Naive thymus-derived CD4-positive, alpha-beta T cell (primary cell): Measurements from ENCODE around the gene ANKRD55. TPM values are rescaled to one million over a fixed set of nuclear protein-coding genes. Genes with fewer than 3 reads are reported as not detected.

ENCODE experiments used
- ATAC-seq: fragments of 150-1000 bp; cut with Tn5 transposase; 2 replicates; pipeline ENCODE4 v1.10.0; 2021; ENCODE audit warnings: mild to moderate bottlenecking, moderate library complexity
- CTCF ChIA-PET: fragments of 350-600 bp; sonication (Branson Sonifier 250); formaldehyde crosslinking; loops from one replicate; lab custom pipeline; 2021; ENCODE audit warnings: antibody characterized with exemption; lab: Charles Lee
- POLR2A ChIA-PET: fragments of 350-600 bp; sonication (Branson Sonifier 250); formaldehyde crosslinking; loops from one replicate; lab custom pipeline; 2021; ENCODE audit warnings: antibody characterized with exemption, inconsistent platforms; lab: Charles Lee
- DNase-seq, 9 donors: peaks; one replicate each; pipeline versions ENCODE4 v3.0.0 to v3.0.0-alpha.2; 2020 to 2022; ENCODE audit warnings: mixed read lengths in 1 of 9
- H3K27ac ChIP-seq: one replicate; pipeline ENCODE4 v1.7.0; 2013; ENCODE audit warnings: mild to moderate bottlenecking, low read depth, low read length, moderate library complexity
- H3K27me3 ChIP-seq, 2 donors: one replicate each; pipeline ENCODE4 v1.7.0; 2013; ENCODE audit warnings: low read length in 2 of 2, mild to moderate bottlenecking in 2 of 2, moderate library complexity in 2 of 2; ENCODE audit not compliant: control insufficient read depth in 2 of 2, insufficient read depth in 2 of 2
- H3K36me3 ChIP-seq, 3 experiments: 1 replicate in 2 of 3; 2 replicates in 1 of 3; pipeline ENCODE4 v1.7.0; 2013; ENCODE audit warnings: low read length in 3 of 3, mild to moderate bottlenecking in 3 of 3, moderate library complexity in 1 of 3; ENCODE audit not compliant: insufficient read depth in 3 of 3, control insufficient read depth in 2 of 3
- H3K4me1 ChIP-seq, 2 donors: one replicate each; pipeline ENCODE4 v1.7.0; 2013; ENCODE audit warnings: low read length in 2 of 2, mild to moderate bottlenecking in 2 of 2, moderate library complexity in 1 of 2; ENCODE audit not compliant: control insufficient read depth in 2 of 2, insufficient read depth in 2 of 2
- H3K4me3 ChIP-seq: 2 replicates; pipeline ENCODE4 v1.7.0; 2013; ENCODE audit warnings: mild to moderate bottlenecking, low read length
- H3K9me3 ChIP-seq, 3 experiments: 1 replicate in 2 of 3; 2 replicates in 1 of 3; pipeline ENCODE4 v1.7.0; 2013; ENCODE audit warnings: low read length in 3 of 3; ENCODE audit not compliant: control insufficient read depth in 2 of 3
- H3K27ac Mint-ChIP-seq, 9 donors: one replicate each; pipeline ENCODE4 v1.8.0; 2020 to 2022; ENCODE audit warnings: mixed read lengths in 9 of 9, mild to moderate bottlenecking in 8 of 9, moderate library complexity in 5 of 9, inconsistent platforms in 2 of 9
- H3K27me3 Mint-ChIP-seq, 5 donors: one replicate each; pipeline ENCODE4 v1.8.0; 2021 to 2022; ENCODE audit warnings: mixed read lengths in 5 of 5, mild to moderate bottlenecking in 1 of 5
- H3K36me3 Mint-ChIP-seq, 5 donors: one replicate each; pipeline ENCODE4 v1.8.0; 2020 to 2022; ENCODE audit warnings: mixed read lengths in 5 of 5, mild to moderate bottlenecking in 3 of 5, inconsistent platforms in 1 of 5
- H3K4me1 Mint-ChIP-seq, 7 donors: one replicate each; pipeline ENCODE4 v1.8.0; 2020 to 2022; ENCODE audit warnings: mixed read lengths in 7 of 7, mild to moderate bottlenecking in 3 of 7, inconsistent platforms in 1 of 7
- H3K4me3 Mint-ChIP-seq, 10 donors: one replicate each; pipeline ENCODE4 v1.8.0; 2020 to 2022; ENCODE audit warnings: mild to moderate bottlenecking in 10 of 10, mixed read lengths in 10 of 10, moderate library complexity in 6 of 10, inconsistent platforms in 2 of 10
- H3K9me3 Mint-ChIP-seq, 11 donors: one replicate each; pipeline ENCODE4 v1.8.0; 2020 to 2022; ENCODE audit warnings: mixed read lengths in 11 of 11, mild to moderate bottlenecking in 4 of 11, inconsistent platforms in 1 of 11, moderate library complexity in 1 of 11
- intact Hi-C, 2 donors: fragments of 100-400 bp; cut with micrococcal nuclease; formaldehyde crosslinking; loops; one replicate each; pipeline ENCODE4 v1.15.1; 2023
- polyA plus RNA-seq, 2 donors: library from polyadenylated mRNA; unstranded; fragments of 300-500 nt; fragmentation: Illumina TruSeq; gene quantifications; one replicate each; pipeline ENCODE4 v1.2.3, GENCODE V29; 2021
- total RNA-seq, 6 experiments: library from RNA in 5 of 6; stranded (reverse) in 5 of 6; gene quantifications; 1 replicate in 5 of 6; 2 replicates in 1 of 6; pipeline ENCODE4 v1.2.3 and lab custom pipeline; 2021 to 2026

Gene ANKRD55
- total and polyA plus RNA-seq, 7 experiments from 2014 or later = 7.1 to 89.7 (median 24.4) TPM

GRCh38 chr5:56147659-56148230, 85.4 kb downstream of the ANKRD55 start:
- ATAC-seq = no peak
- peak overlapping the region; percentile 4 to 72 (median 60) for H3K4me3 Mint-ChIP-seq
- POLR2A ChIA-PET = interaction anchor here (0.6 to 5.8 kb wide), 30 partner anchors 8 to 211 kb away, joined by 3 to 80 read pairs (median 5); partner anchors contain the start of gene IL6ST

GRCh38 chr5:56147106-56147505, 86.0 kb downstream of the ANKRD55 start:
- ATAC-seq = no peak
- CTCF ChIA-PET = interaction anchor here (0.6 to 1.8 kb wide), 4 partner anchors 9 to 164 kb away, joined by 4 to 11 read pairs (median 6); no protein-coding TSS in a partner anchor
- H3K27ac ChIP-seq = peak overlapping the region; percentile 61
- no peaks in the 10 kb centered on the region for H3K36me3 ChIP-seq
- H3K27me3 Mint-ChIP-seq = peaks cover 0 to 2% (median 0%) of the 10 kb centered on the region in 5 donors
- intact Hi-C loops = loop anchor here (5.0 kb wide), 2 partner anchors 75 to 1025 kb away; partner anchors contain the start of gene GPBP1 (in 1 of the 2)
- peaks cover 0 to 19% (median 4%) of the 10 kb centered on the region in 5 donors for H3K36me3 Mint-ChIP-seq
- no peak for DNase-seq
- H3K4me3 ChIP-seq = no peak overlapping the region
- peaks cover 0 to 3% (median 0%) of the 10 kb centered on the region in 11 donors for H3K9me3 Mint-ChIP-seq
- H3K4me1 Mint-ChIP-seq = peaks cover 38 to 76% (median 70%) of the 10 kb centered on the region in 7 donors
- peak overlapping the region in 7 of 9 donors; percentile 87 to 97 (median 94) for H3K27ac Mint-ChIP-seq
- H3K27me3 ChIP-seq = no peaks in the 10 kb centered on the region
- H3K4me1 ChIP-seq = peaks cover 0 to 77% of the 10 kb centered on the region in 2 donors
- POLR2A ChIA-PET = interaction anchor here (0.9 to 5.8 kb wide), 14 partner anchors 8 to 152 kb away, joined by 3 to 80 read pairs (median 7); partner anchors contain the start of gene IL6ST
- no peaks in the 10 kb centered on the region for H3K9me3 ChIP-seq
- H3K4me3 Mint-ChIP-seq = peak overlapping the region in 4 of 10 donors; percentile 57 to 72 (median 62)

More at GRCh38 chr5:56147659-56148230, 85.4 kb downstream of the ANKRD55 start:
- Histone ChIP-seq H3K9me3 (no peaks in the 10 kb centered on the region), H3K4me3 (peak overlapping the region; percentile 18), H3K27ac (peak overlapping the region; percentile 61), H3K36me3 (no peaks in the 10 kb centered on the region), H3K4me1 (peaks cover 0 to 77% of the 10 kb centered on the region in 2 donors), H3K27me3 (no peaks in the 10 kb centered on the region)
- Mint-ChIP-seq H3K27me3 (peaks cover 0 to 2% (median 0%) of the 10 kb centered on the region in 5 donors), H3K4me1 (peaks cover 39 to 76% (median 70%) of the 10 kb centered on the region in 7 donors), H3K27ac (peak overlapping the region; percentile 87 to 97 (median 94)), H3K36me3 (peaks cover 3 to 20% (median 4%) of the 10 kb centered on the region in 5 donors), H3K9me3 (peaks cover 0 to 3% (median 0%) of the 10 kb centered on the region in 11 donors)
- CTCF ChIA-PET = interaction anchor here (0.6 to 3.6 kb wide), 8 partner anchors 9 to 165 kb away, joined by 3 to 14 read pairs (median 4); no protein-coding TSS in a partner anchor
- DNase-seq = no peak
- intact Hi-C loops = loop anchor here (1.0 to 5.0 kb wide), 14 partner anchors 9 to 1025 kb away; partner anchors contain the start of gene GPBP1 (in 1 of the 2)

DNA sequence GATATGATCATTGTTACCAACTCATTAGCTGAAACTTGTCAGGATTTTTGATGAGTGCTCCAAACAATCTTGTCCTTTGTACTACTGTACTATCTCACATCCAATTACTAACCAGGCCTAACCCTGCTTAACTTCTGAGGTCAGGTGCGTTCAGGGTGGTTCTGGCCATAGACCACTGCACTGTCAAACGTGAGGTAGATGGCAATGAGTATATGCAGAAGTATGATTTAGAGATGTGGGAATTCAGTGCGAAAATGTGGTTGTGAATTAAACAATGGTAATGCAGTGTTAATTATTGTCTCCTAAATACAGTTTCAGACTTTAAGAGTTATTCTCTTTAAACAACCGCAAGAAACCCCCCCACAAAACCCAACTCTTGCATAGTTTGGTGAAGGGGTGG, 86.5 kb downstream of the ANKRD55 start:
- Histone ChIP-seq H3K9me3 (no peaks in the 10 kb centered on the region), H3K4me1 (peaks cover 0 to 79% of the 10 kb centered on the region in 2 donors), H3K27ac (peak overlapping the region; percentile 61), H3K36me3 (no peaks in the 10 kb centered on the region), H3K4me3 (no peak overlapping the region), H3K27me3 (no peaks in the 10 kb centered on the region)
- peak overlapping the region; percentile 23 to 97 (median 93) for H3K27ac Mint-ChIP-seq
- peak overlapping the region in 7 of 10 donors; percentile 5 to 72 (median 57) for H3K4me3 Mint-ChIP-seq
- peaks cover 0 to 3% (median 0%) of the 10 kb centered on the region in 11 donors for H3K9me3 Mint-ChIP-seq
- POLR2A ChIA-PET = interaction anchor here (1.0 to 5.8 kb wide), 9 partner anchors 9 to 152 kb away, joined by 3 to 80 read pairs (median 7); partner anchors contain the start of gene IL6ST
- H3K4me1 Mint-ChIP-seq = peaks cover 38 to 78% (median 71%) of the 10 kb centered on the region in 7 donors
- DNase-seq (no peak), ATAC-seq (no peak)
- intact Hi-C loops = loop anchor here (5.0 kb wide), 2 partner anchors 74 to 1026 kb away; partner anchors contain the start of gene GPBP1 (in 1 of the 2)
- H3K27me3 Mint-ChIP-seq = peaks cover 0 to 2% (median 0%) of the 10 kb centered on the region in 5 donors
- peaks cover 0 to 19% (median 4%) of the 10 kb centered on the region in 5 donors for H3K36me3 Mint-ChIP-seq
- CTCF ChIA-PET = interaction anchor here (1.8 kb wide), 1 partner anchor 55 kb away, joined by 5 read pairs; no protein-coding TSS in a partner anchor

DNA sequence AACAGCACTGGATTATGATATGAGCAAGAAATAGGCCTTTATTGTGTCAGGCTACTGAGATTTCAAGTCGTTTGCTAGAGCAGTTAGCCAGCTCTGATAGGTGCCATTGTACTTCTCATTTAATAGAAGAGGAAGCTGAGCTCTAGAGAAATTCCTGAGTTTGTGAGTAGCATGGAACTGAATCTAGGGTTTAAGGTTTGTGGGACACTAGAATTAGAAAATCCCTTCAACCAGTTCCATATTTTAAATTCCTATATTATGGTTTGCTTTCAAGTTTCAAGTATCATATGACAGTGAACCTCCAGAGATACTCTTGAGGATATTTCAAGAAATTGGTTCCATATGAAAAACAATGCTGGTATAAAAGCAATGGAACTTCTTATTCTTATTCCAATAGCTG, 87.6 kb downstream of the ANKRD55 start:
- Histone ChIP-seq H3K4me1 (peaks cover 0 to 84% of the 10 kb centered on the region in 2 donors), H3K4me3 (no peak overlapping the region), H3K27me3 (no peaks in the 10 kb centered on the region), H3K9me3 (no peaks in the 10 kb centered on the region), H3K36me3 (no peaks in the 10 kb centered on the region), H3K27ac (peak overlapping the region; percentile 38)
- ChIA-PET CTCF (interaction anchor here (0.8 to 1.1 kb wide), 3 partner anchors 10 to 437 kb away, joined by 3 read pairs; no protein-coding TSS in a partner anchor), POLR2A (interaction anchor here (1.0 to 5.8 kb wide), 10 partner anchors 10 to 210 kb away, joined by 3 to 80 read pairs (median 8); no protein-coding TSS in a partner anchor)
- no peak for ATAC-seq
- peak overlapping the region in 8 of 9 donors; percentile 76 to 98 (median 88) for H3K27ac Mint-ChIP-seq
- H3K27me3 Mint-ChIP-seq = peaks cover 0 to 2% (median 0%) of the 10 kb centered on the region in 5 donors
- DNase-seq = no peak
- peak overlapping the region in 5 of 10 donors; percentile 30 to 80 (median 44) for H3K4me3 Mint-ChIP-seq
- H3K9me3 Mint-ChIP-seq = peaks cover 0 to 3% (median 0%) of the 10 kb centered on the region in 11 donors
- H3K36me3 Mint-ChIP-seq = peaks cover 0 to 25% (median 4%) of the 10 kb centered on the region in 5 donors
- peaks cover 40 to 82% (median 78%) of the 10 kb centered on the region in 7 donors for H3K4me1 Mint-ChIP-seq
- intact Hi-C loops = loop anchor here (2.0 to 5.0 kb wide), 3 partner anchors 15 to 1027 kb away; partner anchors contain the start of gene GPBP1 (in 1 of the 2)

DNA sequence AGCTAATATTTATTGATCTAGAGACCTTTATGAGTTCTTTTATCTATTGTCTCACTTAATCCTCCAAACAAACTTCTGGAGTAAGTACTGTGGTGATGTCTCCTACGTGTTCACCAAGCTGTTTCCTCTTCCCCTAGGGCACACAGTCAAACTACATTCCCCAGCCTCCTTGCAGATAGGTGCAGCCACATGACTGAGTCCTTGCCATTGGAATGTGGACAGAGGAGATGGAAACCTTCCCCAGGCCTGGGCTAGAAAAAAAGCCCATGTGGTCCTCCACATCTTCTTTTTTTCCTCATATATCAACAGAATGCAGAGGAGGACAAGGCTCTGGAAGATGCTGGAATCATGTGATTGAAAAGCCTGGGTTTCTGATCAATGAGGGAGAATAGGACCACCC, 88.0 kb downstream of the ANKRD55 start:
- Histone ChIP-seq H3K27me3 (no peaks in the 10 kb centered on the region), H3K4me3 (no peak overlapping the region), H3K36me3 (no peaks in the 10 kb centered on the region), H3K27ac (peak overlapping the region; percentile 38), H3K4me1 (peaks cover 0 to 84% of the 10 kb centered on the region in 2 donors), H3K9me3 (no peaks in the 10 kb centered on the region)
- ChIA-PET CTCF (interaction anchor here (0.8 to 1.1 kb wide), 4 partner anchors 10 to 437 kb away, joined by 3 read pairs; no protein-coding TSS in a partner anchor), POLR2A (interaction anchor here (0.7 to 5.8 kb wide), 14 partner anchors 10 to 209 kb away, joined by 3 to 80 read pairs (median 6); partner anchors contain the start of gene IL6ST)
- no peak for DNase-seq
- intact Hi-C loops = loop anchor here (2.0 to 5.0 kb wide), 3 partner anchors 16 to 1027 kb away; partner anchors contain the start of gene GPBP1 (in 1 of the 2)
- H3K27me3 Mint-ChIP-seq = peaks cover 0 to 2% (median 0%) of the 10 kb centered on the region in 5 donors
- ATAC-seq = no peak
- peak overlapping the region in 8 of 9 donors; percentile 76 to 98 (median 88) for H3K27ac Mint-ChIP-seq
- peaks cover 0 to 3% (median 0%) of the 10 kb centered on the region in 11 donors for H3K9me3 Mint-ChIP-seq
- peak overlapping the region in 6 of 10 donors; percentile 15 to 80 (median 40) for H3K4me3 Mint-ChIP-seq
- peaks cover 40 to 86% (median 78%) of the 10 kb centered on the region in 7 donors for H3K4me1 Mint-ChIP-seq
- peaks cover 0 to 26% (median 4%) of the 10 kb centered on the region in 5 donors for H3K36me3 Mint-ChIP-seq
